Tibial nerve (tissue), 4 donors: ENCODE measurements around the gene ABCC8. TPM values are rescaled to one million over a fixed set of nuclear protein-coding genes. Genes with fewer than 3 reads are reported as not detected.

Source experiments
- DNase-seq, 2 donors: peaks; one replicate each; pipeline ENCODE4 v3.0.0-alpha.2; 2019; ENCODE audit warnings: low spot score in 2 of 2
- H3K27ac ChIP-seq, 4 donors: fragments of 200-600 bp; sonication (generic) in 3 of 4; one replicate each; pipeline ENCODE4 v1.5.1; 2017 to 2019; ENCODE audit warnings: mild to moderate bottlenecking in 1 of 4
- H3K27me3 ChIP-seq, 2 donors: fragments of 200-600 bp; sonication (generic) in 1 of 2; one replicate each; pipeline versions ENCODE4 v1.5.1 to v1.6.0; 2017 to 2019
- H3K36me3 ChIP-seq, 3 donors: fragments of 200-600 bp; sonication (generic); one replicate each; pipeline ENCODE4 v1.5.1; 2018 to 2019
- H3K4me1 ChIP-seq, 4 donors: fragments of 200-600 bp; sonication (generic) in 3 of 4; one replicate each; pipeline ENCODE4 v1.5.1; 2017 to 2019
- H3K4me3 ChIP-seq, 4 donors: fragments of 200-600 bp; sonication (generic) in 3 of 4; one replicate each; pipeline ENCODE4 v1.5.1; 2017 to 2019; ENCODE audit warnings: mild to moderate bottlenecking in 1 of 4, moderate library complexity in 1 of 4
- H3K9me3 ChIP-seq, 4 donors: fragments of 200-600 bp; sonication (generic) in 3 of 4; one replicate each; pipeline ENCODE4 v1.5.1; 2017 to 2019
- CTCF ChIP-seq, 5 experiments: fragments of 200-600 bp in 3 of 5; fragments of 450-650 bp in 2 of 5; sonication (generic) in 3 of 5; IDR thresholded peaks; one replicate each; pipeline ENCODE4 v1.5.1; 2016 to 2019; ENCODE audit warnings: antibody characterized with exemption in 5 of 5, mild to moderate bottlenecking in 3 of 5, moderate library complexity in 2 of 5
- EP300 ChIP-seq, 2 donors: sonication (generic); formaldehyde crosslinking; IDR thresholded peaks; one replicate each; pipeline ENCODE4 v1.6.1; 2017; ENCODE audit warnings: antibody characterized with exemption in 2 of 2, mild to moderate bottlenecking in 1 of 2
- POLR2A ChIP-seq, 2 donors: fragments of 450-650 bp; IDR thresholded peaks; one replicate each; pipeline ENCODE4 v1.6.1; 2017; ENCODE audit warnings: antibody characterized with exemption in 2 of 2, mild to moderate bottlenecking in 2 of 2, moderate library complexity in 2 of 2
- WGBS, 2 donors: methylation state at CpG; one replicate each; pipeline ENCODE4 v1.1.5; 2018; 5-methylcytosine and 5-hydroxymethylcytosine counted together
- total RNA-seq, 4 donors: library from RNA; depleted of rRNA; stranded (reverse); fragments of >200 nt; gene quantifications; one replicate each; pipeline ENCODE4 v1.1.0, GENCODE V29; 2016

ABCC8 gene
- total RNA-seq, 4 donors from 2014 or later: 1.3 to 8.6 (median 5.1) TPM

- H3K9me3 ChIP-seq: no peaks in the 10 kb centered on the region
- no peak overlapping the region for H3K4me3 ChIP-seq
- no peak overlapping the region for H3K27ac ChIP-seq
- no peak for DNase-seq
- no peaks in the 10 kb centered on the region for H3K36me3 ChIP-seq
- no peaks in the 10 kb centered on the region for H3K27me3 ChIP-seq
- peaks cover 0 to 1% (median 0%) of the 10 kb centered on the region in 4 donors for H3K4me1 ChIP-seq
- TF ChIP-seq POLR2A (IDR thresholded peaks at IDR 0.05) (no peak), CTCF (IDR thresholded peaks at IDR 0.05) (no peak), EP300 (IDR thresholded peaks at IDR 0.05) (no peak)
- WGBS, 2 donors: 81 to 90% methylated on average over 19 of the region's 19 CpGs
These were observed 76.4 kb downstream of the ABCC8 start for GRCh38 chr11:17400048-17400775.

- Histone ChIP-seq H3K36me3 (no peaks in the 10 kb centered on the region), H3K27ac (no peak overlapping the region), H3K4me3 (no peak overlapping the region), H3K4me1 (no peaks in the 10 kb centered on the region), H3K9me3 (no peaks in the 10 kb centered on the region), H3K27me3 (no peaks in the 10 kb centered on the region)
- DNase-seq: no peak
- TF ChIP-seq POLR2A (IDR thresholded peaks at IDR 0.05) (no peak), CTCF (IDR thresholded peaks at IDR 0.05) (no peak), EP300 (IDR thresholded peaks at IDR 0.05) (no peak)
These were observed 77.4 kb downstream of the ABCC8 start for GRCh38 chr11:17399236-17399635.

GRCh38 chr11:17397311-17398002 lies 79.2 kb downstream of the ABCC8 start:
- Histone ChIP-seq H3K4me1 (no peaks in the 10 kb centered on the region), H3K27ac (no peak overlapping the region), H3K27me3 (no peaks in the 10 kb centered on the region), H3K36me3 (no peaks in the 10 kb centered on the region), H3K4me3 (no peak overlapping the region), H3K9me3 (no peaks in the 10 kb centered on the region)
- TF ChIP-seq POLR2A (IDR thresholded peaks at IDR 0.05) (no peak), CTCF (IDR thresholded peaks at IDR 0.05) (no peak), EP300 (IDR thresholded peaks at IDR 0.05) (no peak)
- 84 to 91% methylated on average over 12 to 13 of the region's 14 CpGs for WGBS, 2 donors
- no peak for DNase-seq

- 86 to 87% methylated on average over 17 to 19 of the region's 22 CpGs for WGBS, 2 donors
- Histone ChIP-seq H3K4me3 (no peak overlapping the region), H3K4me1 (no peaks in the 10 kb centered on the region), H3K27me3 (no peaks in the 10 kb centered on the region), H3K27ac (no peak overlapping the region), H3K9me3 (no peaks in the 10 kb centered on the region), H3K36me3 (no peaks in the 10 kb centered on the region)
- no peak for DNase-seq
- TF ChIP-seq POLR2A (IDR thresholded peaks at IDR 0.05) (no peak), CTCF (IDR thresholded peaks at IDR 0.05) (no peak), EP300 (IDR thresholded peaks at IDR 0.05) (no peak)
These were observed 79.9 kb downstream of the ABCC8 start for GRCh38 chr11:17396598-17397310.

- DNase-seq: no peak
- no peaks in the 10 kb centered on the region for H3K9me3 ChIP-seq
- H3K36me3 ChIP-seq: no peaks in the 10 kb centered on the region
- no peaks in the 10 kb centered on the region for H3K27me3 ChIP-seq
- no peak overlapping the region for H3K27ac ChIP-seq
- H3K4me1 ChIP-seq: no peaks in the 10 kb centered on the region
- no peak overlapping the region for H3K4me3 ChIP-seq
- no peak for TF ChIP-seq CTCF (IDR thresholded peaks at IDR 0.05)
- no peak for TF ChIP-seq EP300 (IDR thresholded peaks at IDR 0.05)
- no peak for TF ChIP-seq POLR2A (IDR thresholded peaks at IDR 0.05)
- WGBS, 2 donors: 86 to 95% methylated on average over 6 of the region's 6 CpGs
These were observed 80.7 kb downstream of the ABCC8 start for GRCh38 chr11:17395978-17396377.
